ENCODE measurements around the gene PFDN2.
A peak's percentile ranks its signal among the peaks of the same experiment; 100 is the strongest.

PFDN2 gene

GRCh38 chr1:161157867-161158266, 40.0 kb upstream of the PFDN2 start:
- no peak overlapping the region for H3K9ac ChIP-seq (ENCODE audit: low read depth, low read length)
- no peaks in the 10 kb centered on the region for H3K4me1 ChIP-seq (ENCODE audit: insufficient read depth, low read length)
- no peaks in the 10 kb centered on the region for H3K9me3 ChIP-seq (ENCODE audit: control insufficient read depth, insufficient read depth, low read length)
- H3K36me3 ChIP-seq (ENCODE audit: insufficient read depth, low read length) = no peaks in the 10 kb centered on the region

- Histone ChIP-seq H3K36me3 (ENCODE audit: insufficient read depth, low read length) (no peaks in the 10 kb centered on the region), H3K4me1 (ENCODE audit: insufficient read depth, low read length) (no peaks in the 10 kb centered on the region), H3K9me3 (ENCODE audit: control insufficient read depth, insufficient read depth, low read length) (no peaks in the 10 kb centered on the region), H3K9ac (ENCODE audit: low read depth, low read length) (peak within 1 kb of the TSS; percentile 89)
These were observed 36.0 kb upstream of the PFDN2 start, which contains the start of gene UFC1 for GRCh38 chr1:161153682-161154337. Gene UFC1 (plus strand): TSS chr1:161153978. CDS start chr1:161153998, 20 bp downstream.

- Histone ChIP-seq H3K36me3 (ENCODE audit: insufficient read depth, low read length) (no peaks in the 10 kb centered on the region), H3K4me1 (ENCODE audit: insufficient read depth, low read length) (no peaks in the 10 kb centered on the region), H3K9ac (ENCODE audit: low read depth, low read length) (peak overlapping the region; percentile 89; the same call in 1 of the 2 replicates), H3K9me3 (ENCODE audit: control insufficient read depth, insufficient read depth, low read length) (no peaks in the 10 kb centered on the region)
These were observed 35.3 kb upstream of the PFDN2 start for GRCh38 chr1:161153176-161153575.

DNA sequence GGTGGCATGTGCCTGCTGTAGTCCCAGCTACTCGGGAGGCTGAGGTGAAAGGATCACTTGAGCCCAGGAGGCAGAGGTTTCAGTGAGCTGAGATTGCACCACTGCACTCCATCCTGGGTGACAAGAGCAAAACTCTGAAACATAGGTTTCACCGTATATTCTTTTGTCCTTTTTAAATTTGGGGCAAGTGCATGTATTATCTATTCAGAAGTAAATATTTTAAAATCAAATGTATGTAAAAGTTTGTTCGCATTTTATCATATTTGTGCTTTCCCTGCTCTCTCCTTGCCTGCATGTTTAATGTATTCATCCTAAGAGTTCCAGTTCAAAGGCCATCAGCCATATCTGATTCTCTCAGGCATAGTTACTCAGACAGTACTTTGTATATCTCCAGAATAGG, 28.0 kb upstream of the PFDN2 start:
- Histone ChIP-seq H3K9ac (ENCODE audit: low read depth, low read length) (no peak overlapping the region), H3K36me3 (ENCODE audit: insufficient read depth, low read length) (no peaks in the 10 kb centered on the region), H3K9me3 (ENCODE audit: control insufficient read depth, insufficient read depth, low read length) (no peaks in the 10 kb centered on the region), H3K4me1 (ENCODE audit: insufficient read depth, low read length) (no peaks in the 10 kb centered on the region)

GRCh38 chr1:161140755-161141400, 23.0 kb upstream of the PFDN2 start:
- no peaks in the 10 kb centered on the region for H3K9me3 ChIP-seq (ENCODE audit: control insufficient read depth, insufficient read depth, low read length)
- no peaks in the 10 kb centered on the region for H3K36me3 ChIP-seq (ENCODE audit: insufficient read depth, low read length)
- H3K4me1 ChIP-seq (ENCODE audit: insufficient read depth, low read length) = no peaks in the 10 kb centered on the region
- H3K9ac ChIP-seq (ENCODE audit: low read depth, low read length) = no peak overlapping the region

DNA sequence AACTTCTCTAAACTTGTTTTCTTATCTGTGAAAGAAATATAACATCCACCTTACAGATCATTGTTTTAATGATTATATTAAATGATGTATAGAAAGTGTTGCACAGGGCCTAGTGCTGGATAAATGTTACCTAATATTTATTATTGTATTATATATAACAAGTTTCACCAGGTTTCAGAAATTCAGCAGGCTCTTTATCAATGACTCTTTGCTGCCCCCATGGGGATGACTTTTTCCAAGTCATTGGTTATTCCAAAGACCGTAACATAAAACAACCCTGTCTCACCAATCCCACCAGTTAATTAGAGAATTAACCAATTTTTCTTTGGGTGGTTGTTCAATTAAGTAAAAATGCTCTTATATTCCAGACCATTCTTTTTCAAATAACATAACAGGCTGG, 21.9 kb upstream of the PFDN2 start:
- no peak overlapping the region for H3K9ac ChIP-seq (ENCODE audit: low read depth, low read length)
- no peaks in the 10 kb centered on the region for H3K9me3 ChIP-seq (ENCODE audit: control insufficient read depth, insufficient read depth, low read length)
- H3K36me3 ChIP-seq (ENCODE audit: insufficient read depth, low read length) = no peaks in the 10 kb centered on the region
- no peaks in the 10 kb centered on the region for H3K4me1 ChIP-seq (ENCODE audit: insufficient read depth, low read length)

DNA sequence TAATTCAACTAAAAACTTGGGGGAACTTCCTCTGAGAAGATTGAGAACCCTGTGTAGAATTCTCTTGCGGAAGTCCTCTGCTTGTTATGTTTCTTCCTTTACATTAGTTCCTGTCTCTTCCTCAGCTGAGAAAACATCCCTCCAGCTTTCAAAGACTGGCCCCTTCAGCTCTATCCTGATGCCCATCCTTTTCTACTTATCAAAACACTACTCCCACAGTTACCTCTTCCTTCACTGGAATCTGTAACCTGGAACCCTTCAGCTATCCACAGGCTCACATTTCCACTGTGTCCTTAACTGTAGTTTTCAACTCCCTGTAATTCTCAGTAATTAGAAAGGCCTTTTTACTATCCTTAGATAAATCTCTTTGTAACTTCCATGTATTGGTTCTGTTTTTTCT, 20.6 kb upstream of the PFDN2 start:
- H3K36me3 ChIP-seq (ENCODE audit: insufficient read depth, low read length) = no peaks in the 10 kb centered on the region
- no peak overlapping the region for H3K9ac ChIP-seq (ENCODE audit: low read depth, low read length)
- H3K4me1 ChIP-seq (ENCODE audit: insufficient read depth, low read length) = no peaks in the 10 kb centered on the region
- no peaks in the 10 kb centered on the region for H3K9me3 ChIP-seq (ENCODE audit: control insufficient read depth, insufficient read depth, low read length)

- H3K4me1 ChIP-seq (ENCODE audit: insufficient read depth, low read length) = no peaks in the 10 kb centered on the region
These were observed 20.0 kb upstream of the PFDN2 start for GRCh38 chr1:161137881-161138280.

GRCh38 chr1:161133220-161133740, 15.4 kb upstream of the PFDN2 start:
- Histone ChIP-seq H3K9me3 (ENCODE audit: control insufficient read depth, insufficient read depth, low read length) (no peaks in the 10 kb centered on the region), H3K4me1 (ENCODE audit: insufficient read depth, low read length) (peaks cover 8% of the 10 kb centered on the region; the same call in 1 of the 2 replicates), H3K9ac (ENCODE audit: low read depth, low read length) (peak overlapping the region; percentile 76), H3K36me3 (ENCODE audit: insufficient read depth, low read length) (peaks cover 11% of the 10 kb centered on the region; the same call in 1 of the 2 replicates)

More at GRCh38 chr1:161137881-161138280, 20.0 kb upstream of the PFDN2 start:
- H3K9me3 ChIP-seq (ENCODE audit: control insufficient read depth, insufficient read depth, low read length) = no peaks in the 10 kb centered on the region
- no peaks in the 10 kb centered on the region for H3K36me3 ChIP-seq (ENCODE audit: insufficient read depth, low read length)
- no peak overlapping the region for H3K9ac ChIP-seq (ENCODE audit: low read depth, low read length)

- H3K4me1 ChIP-seq (ENCODE audit: insufficient read depth, low read length) = peaks cover 8% of the 10 kb centered on the region; the same call in 1 of the 2 replicates
- H3K9ac ChIP-seq (ENCODE audit: low read depth, low read length) = peak within 1 kb of the TSS; percentile 76
- no peaks in the 10 kb centered on the region for H3K9me3 ChIP-seq (ENCODE audit: control insufficient read depth, insufficient read depth, low read length)
- H3K36me3 ChIP-seq (ENCODE audit: insufficient read depth, low read length) = peaks cover 16% of the 10 kb centered on the region
These were observed 14.8 kb upstream of the PFDN2 start, which contains the start of gene DEDD for GRCh38 chr1:161132410-161133219. Gene DEDD (minus strand): TSS chr1:161132667. CDS start chr1:161124462, 8,205 bp downstream.

DNA sequence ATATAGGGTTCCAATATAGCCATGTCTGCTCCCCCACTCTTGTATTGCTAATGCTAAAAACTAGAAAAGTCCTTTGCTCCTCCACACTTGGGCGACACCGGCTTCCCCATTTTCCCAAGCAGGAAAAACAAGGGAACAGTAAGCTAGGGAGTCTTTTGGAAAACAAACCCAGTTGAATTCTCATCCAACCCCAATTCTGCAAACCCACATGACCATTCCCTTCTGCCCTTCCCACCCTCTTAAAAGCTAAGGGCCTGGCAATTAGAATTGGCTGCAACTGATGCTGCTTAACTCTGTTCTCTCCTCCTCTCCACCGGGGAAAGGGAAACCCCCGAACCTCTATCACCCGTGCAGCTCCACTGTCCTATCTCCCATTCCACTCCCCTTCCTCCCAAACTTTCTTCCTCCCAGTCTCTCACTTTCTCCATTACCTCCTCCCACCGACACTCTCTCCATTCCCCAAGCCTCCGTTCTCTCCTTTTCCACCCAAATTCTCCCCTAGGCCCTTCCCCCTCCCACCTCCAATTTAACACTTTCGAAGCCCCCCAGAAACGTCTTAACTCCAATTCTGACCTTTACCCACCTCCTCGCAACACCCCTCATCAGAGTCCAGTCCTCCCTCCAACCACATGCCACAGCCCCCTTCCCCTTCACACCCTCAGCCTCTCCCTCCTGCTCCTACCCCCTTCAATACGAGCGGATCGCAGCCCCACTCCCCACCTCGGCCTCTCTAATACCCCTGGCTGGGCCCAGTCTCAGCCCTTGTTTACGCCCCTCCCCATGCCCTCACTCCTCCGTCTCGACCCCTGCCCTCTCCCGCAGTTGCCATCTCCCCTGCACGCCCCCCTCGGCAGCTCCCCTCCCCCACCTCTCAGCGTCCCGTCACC, 13.9 kb upstream of the PFDN2 start:
- H3K36me3 ChIP-seq (ENCODE audit: insufficient read depth, low read length) = peaks cover 18% of the 10 kb centered on the region
- H3K9ac ChIP-seq (ENCODE audit: low read depth, low read length) = peak overlapping the region; percentile 76
- peaks cover 8% of the 10 kb centered on the region; the same call in 1 of the 2 replicates for H3K4me1 ChIP-seq (ENCODE audit: insufficient read depth, low read length)
- H3K9me3 ChIP-seq (ENCODE audit: control insufficient read depth, insufficient read depth, low read length) = no peaks in the 10 kb centered on the region

GRCh38 chr1:161130266-161130665, 12.4 kb upstream of the PFDN2 start:
- peaks cover 19% of the 10 kb centered on the region for H3K36me3 ChIP-seq (ENCODE audit: insufficient read depth, low read length)
- peaks cover 8% of the 10 kb centered on the region; the same call in 1 of the 2 replicates for H3K4me1 ChIP-seq (ENCODE audit: insufficient read depth, low read length)

GRCh38 chr1:161128591-161129420, 11.0 kb upstream of the PFDN2 start:
- H3K9me3 ChIP-seq (ENCODE audit: control insufficient read depth, insufficient read depth, low read length) = no peaks in the 10 kb centered on the region
- peaks cover 28% of the 10 kb centered on the region for H3K36me3 ChIP-seq (ENCODE audit: insufficient read depth, low read length)
- no peak overlapping the region for H3K9ac ChIP-seq (ENCODE audit: low read depth, low read length)
- peaks cover 8% of the 10 kb centered on the region; the same call in 1 of the 2 replicates for H3K4me1 ChIP-seq (ENCODE audit: insufficient read depth, low read length)

More at GRCh38 chr1:161130266-161130665, 12.4 kb upstream of the PFDN2 start:
- Histone ChIP-seq H3K9me3 (ENCODE audit: control insufficient read depth, insufficient read depth, low read length) (no peaks in the 10 kb centered on the region), H3K9ac (ENCODE audit: low read depth, low read length) (no peak overlapping the region)
